Caco-2 (cell line): ENCODE results near the gene CBFB. TPM values are rescaled to one million over a fixed set of nuclear protein-coding genes. Genes with fewer than 3 reads are reported as not detected.
A peak's percentile ranks its signal among the peaks of the same experiment; 100 is the strongest.

Source experiments
- BruUV-seq: library from RNA; stranded (reverse); fragments of 400-500 nt; replicated peaks from 2 replicates; lab custom pipeline; 2021; lab: Mats Ljungman, UMichigan
- CTCF ChIA-PET: fragments of 300-600 bp; sonication (Branson Sonifier 250); formaldehyde crosslinking; loops from one replicate; lab custom pipeline; 2022; ENCODE audit warnings: antibody characterized with exemption; lab: Charles Lee
- POLR2A ChIA-PET: fragments of 300-600 bp; sonication (Branson Sonifier 250); formaldehyde crosslinking; loops from one replicate; lab custom pipeline; 2022; ENCODE audit warnings: antibody characterized with exemption; lab: Charles Lee
- DNase-seq, 2 experiments: peaks; one replicate each; pipeline versions ENCODE4 v3.0.0 to v3.0.0-alpha.2; 2020 to 2022
- H3K27me3 ChIP-seq: replicated peaks from 2 replicates; pipeline ENCODE4 v1.6.0; 2011; ENCODE audit warnings: low read length; ENCODE audit not compliant: control insufficient read depth, insufficient read depth
- H3K36me3 ChIP-seq: 2 replicates; pipeline ENCODE4 v1.5.1; 2011; ENCODE audit warnings: low read length; ENCODE audit not compliant: control insufficient read depth, insufficient read depth
- H3K4me1 ChIP-seq: fragments of 250-450 bp; sonication (Bioruptor Pico); 2 replicates; pipeline ENCODE4 v1.5.1; 2020; ENCODE audit warnings: mild to moderate bottlenecking
- H3K4me3 ChIP-seq: 2 replicates; pipeline ENCODE4 v1.5.1; 2011; ENCODE audit warnings: low read depth, mild to moderate bottlenecking, control low read depth, low read length
- H3K9me3 ChIP-seq: fragments of 250-450 bp; sonication (Bioruptor Pico); 2 replicates; pipeline ENCODE4 v1.5.1; 2020; ENCODE audit warnings: mild to moderate bottlenecking, moderate library complexity
- H3K27ac Mint-ChIP-seq: one replicate; pipeline ENCODE4 v1.8.0; 2022; ENCODE audit warnings: mixed read lengths; ENCODE audit not compliant: unreplicated experiment
- H3K27me3 Mint-ChIP-seq: one replicate; pipeline ENCODE4 v1.8.0; 2022; ENCODE audit warnings: mixed read lengths; ENCODE audit not compliant: insufficient read depth, unreplicated experiment
- H3K36me3 Mint-ChIP-seq: one replicate; pipeline ENCODE4 v1.8.0; 2022; ENCODE audit warnings: mild to moderate bottlenecking, mixed read lengths; ENCODE audit not compliant: insufficient read depth, unreplicated experiment
- H3K4me1 Mint-ChIP-seq: one replicate; pipeline ENCODE4 v1.8.0; 2022; ENCODE audit warnings: low read depth, mixed read lengths; ENCODE audit not compliant: unreplicated experiment
- H3K4me3 Mint-ChIP-seq: one replicate; pipeline ENCODE4 v1.8.0; 2022; ENCODE audit warnings: mild to moderate bottlenecking, moderate library complexity, mixed read lengths; ENCODE audit not compliant: unreplicated experiment
- H3K9me3 Mint-ChIP-seq: one replicate; pipeline ENCODE4 v1.8.0; 2022; ENCODE audit warnings: mixed read lengths; ENCODE audit not compliant: unreplicated experiment
- CTCF ChIP-seq, 2 experiments: fragments of 200-600 bp in 1 of 2; IDR thresholded peaks; 1 replicate in 1 of 2; 2 replicates in 1 of 2; pipeline versions ENCODE4 v1.5.1 to v1.8.0; 2011 to 2022; ENCODE audit warnings: antibody characterized with exemption in 1 of 2, control low read depth in 1 of 2, inconsistent platforms in 1 of 2, low read depth in 1 of 2, low read length in 1 of 2, mild to moderate bottlenecking in 1 of 2, moderate library complexity in 1 of 2; ENCODE audit not compliant: insufficient read depth in 1 of 2, severe bottlenecking in 1 of 2, unreplicated experiment in 1 of 2
- intact Hi-C: fragments of 100-400 bp; cut with micrococcal nuclease; formaldehyde crosslinking; loops from one replicate; pipeline ENCODE4 v1.10.0; 2022; ENCODE audit not compliant: unreplicated experiment
- total RNA-seq: library from RNA; stranded (reverse); gene quantifications from 2 replicates; pipeline ENCODE4 v1.2.3, GENCODE V29; 2022

Gene CBFB
- total RNA-seq, 1 experiment from 2014 or later = 102 TPM

DNA sequence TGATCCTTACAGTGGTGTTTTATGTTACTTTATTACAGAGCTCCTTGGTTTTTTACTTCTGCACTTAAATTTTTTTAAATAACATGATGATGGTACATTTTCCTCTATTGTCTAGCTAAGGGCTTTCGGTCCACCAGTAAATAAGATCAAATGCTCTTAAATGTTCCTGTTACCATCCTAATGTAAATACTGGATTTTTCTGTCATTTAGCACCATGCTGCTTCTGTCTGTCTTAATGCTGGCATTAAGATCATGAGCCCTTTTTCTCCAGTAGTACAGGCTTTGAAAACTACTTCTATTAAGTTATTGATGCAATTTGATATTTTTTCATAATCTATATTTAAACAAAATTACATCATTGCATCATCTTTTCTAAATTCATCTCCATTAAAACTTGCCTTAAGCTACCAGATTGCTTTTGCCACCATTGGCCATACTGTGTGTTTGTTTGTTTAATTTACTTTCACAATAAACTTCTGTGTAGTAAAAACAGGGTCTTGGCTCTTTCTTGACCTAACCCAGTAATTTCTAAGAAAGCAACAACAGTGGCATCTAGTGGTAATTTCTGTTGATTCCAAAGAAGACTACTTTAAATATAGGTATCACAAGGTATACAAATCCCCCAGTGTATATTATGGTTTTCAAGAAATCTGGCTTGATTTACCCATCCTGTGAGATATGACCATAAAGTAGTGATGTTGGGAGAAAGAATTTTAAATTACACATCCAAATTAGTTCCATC is 71.8 kb downstream of the CBFB start:
- no peaks in the 10 kb centered on the region for H3K4me1 Mint-ChIP-seq
- Histone ChIP-seq H3K36me3 (no peaks in the 10 kb centered on the region), H3K4me3 (no peak overlapping the region), H3K27me3 (no peaks in the 10 kb centered on the region), H3K9me3 (no peaks in the 10 kb centered on the region), H3K4me1 (no peaks in the 10 kb centered on the region)
- ChIA-PET CTCF (interaction anchor here (1.6 to 4.1 kb wide), 2 partner anchors 83 kb away, joined by 9 to 28 read pairs; no protein-coding TSS in a partner anchor), POLR2A (no interaction called here)
- no peak overlapping the region for H3K27ac Mint-ChIP-seq
- intact Hi-C loops = loop anchor here (1.0 to 5.0 kb wide), 3 partner anchors 33 to 123 kb away; no protein-coding TSS in a partner anchor
- peaks cover 43% of the 10 kb centered on the region for H3K36me3 Mint-ChIP-seq
- no TSS peak for BruUV-seq
- DNase-seq = peak in 1 of 2 experiments; percentile 23
- no peaks in the 10 kb centered on the region for H3K9me3 Mint-ChIP-seq
- H3K27me3 Mint-ChIP-seq = no peaks in the 10 kb centered on the region
- peak in 1 of 2 experiments; percentile 37 for TF ChIP-seq CTCF (IDR thresholded peaks at IDR 0.05; ENCODE audit: insufficient read depth in 1 of 2, low read depth in 1 of 2, low read length in 1 of 2, severe bottlenecking in 1 of 2, unreplicated experiment in 1 of 2)
- H3K4me3 Mint-ChIP-seq = no peak overlapping the region

GRCh38 chr16:67101311-67102082 is 72.5 kb downstream of the CBFB start:
- H3K27me3 ChIP-seq = no peaks in the 10 kb centered on the region
- ChIA-PET CTCF (interaction anchor here (0.6 to 4.1 kb wide), 2 partner anchors 83 to 123 kb away, joined by 3 to 28 read pairs; no protein-coding TSS in a partner anchor), POLR2A (interaction anchor here (0.6 kb wide), 1 partner anchor 78 kb away, joined by 3 read pairs; no protein-coding TSS in a partner anchor)
- no peak overlapping the region for H3K27ac Mint-ChIP-seq
- intact Hi-C loops = loop anchor here (1.0 to 5.0 kb wide), 3 partner anchors 34 to 124 kb away; no protein-coding TSS in a partner anchor
- no peak overlapping the region for H3K4me3 ChIP-seq
- no peak overlapping the region for H3K4me3 Mint-ChIP-seq
- H3K36me3 Mint-ChIP-seq = peaks cover 51% of the 10 kb centered on the region
- H3K27me3 Mint-ChIP-seq = no peaks in the 10 kb centered on the region
- H3K9me3 Mint-ChIP-seq = no peaks in the 10 kb centered on the region
- H3K4me1 Mint-ChIP-seq = no peaks in the 10 kb centered on the region
- no peak for DNase-seq
- H3K36me3 ChIP-seq = no peaks in the 10 kb centered on the region
- TF ChIP-seq CTCF (IDR thresholded peaks at IDR 0.05; ENCODE audit: insufficient read depth in 1 of 2, low read depth in 1 of 2, low read length in 1 of 2, severe bottlenecking in 1 of 2, unreplicated experiment in 1 of 2) = no peak
- H3K9me3 ChIP-seq = no peaks in the 10 kb centered on the region
- no TSS peak for BruUV-seq
- H3K4me1 ChIP-seq = no peaks in the 10 kb centered on the region

GRCh38 chr16:67104061-67104460 is 75.1 kb downstream of the CBFB start:
- Histone ChIP-seq H3K9me3 (no peaks in the 10 kb centered on the region), H3K27me3 (no peaks in the 10 kb centered on the region), H3K36me3 (no peaks in the 10 kb centered on the region), H3K4me3 (no peak overlapping the region), H3K4me1 (peaks cover 7% of the 10 kb centered on the region)
- peak; percentile 49 to 56 for TF ChIP-seq CTCF (IDR thresholded peaks at IDR 0.05; ENCODE audit: insufficient read depth in 1 of 2, low read depth in 1 of 2, low read length in 1 of 2, severe bottlenecking in 1 of 2, unreplicated experiment in 1 of 2)
- Mint-ChIP-seq H3K9me3 (no peaks in the 10 kb centered on the region), H3K4me1 (peaks cover 6% of the 10 kb centered on the region), H3K27ac (peak overlapping the region; percentile 15), H3K27me3 (no peaks in the 10 kb centered on the region), H3K4me3 (no peak overlapping the region), H3K36me3 (peaks cover 47% of the 10 kb centered on the region)
- no TSS peak for BruUV-seq
- peak; percentile 59 to 62 for DNase-seq
- intact Hi-C loops = loop anchor here (5.0 kb wide), 1 partner anchor 37 kb away; no protein-coding TSS in a partner anchor
- CTCF ChIA-PET = interaction anchor here (0.5 to 4.1 kb wide), 8 partner anchors 12 to 129 kb away, joined by 3 to 28 read pairs (median 4); partner anchors contain the start of genes FBXL8, NOL3 and TRADD
- POLR2A ChIA-PET = no interaction called here
